EL (cell line): ENCODE measurements around the gene PLS1.
"Not testable (repeated sequence)": the region's sequence is repeated elsewhere in the genome, so short reads cannot be mapped to it uniquely, and the experiment has no call there.

ENCODE experiments used
- DNase-seq: peaks from one replicate; pipeline ENCODE4 v3.0.0-alpha.2; 2016

Gene PLS1

GRCh38 chr3:142709207-142709606 is 113.0 kb downstream of the PLS1 start:
- no peak for DNase-seq

GRCh38 chr3:142714882-142715281 is 118.7 kb downstream of the PLS1 start:
- DNase-seq, result not testable (repeated sequence)

- no peak for DNase-seq
These were observed 119.9 kb downstream of the PLS1 start for GRCh38 chr3:142716102-142716501.

GRCh38 chr3:142723665-142723967 is 127.4 kb downstream of the PLS1 start:
- no peak for DNase-seq

- DNase-seq, result peak; percentile 87
These were observed 127.9 kb downstream of the PLS1 start, which contains the start of gene TRPC1 for GRCh38 chr3:142723968-142724681. TRPC1 (plus strand) TSS chr3:142724034; CDS start chr3:142724560, 526 bp downstream.

- DNase-seq, result peak; percentile 61
These were observed 128.6 kb downstream of the PLS1 start for GRCh38 chr3:142724682-142725356.

- DNase-seq, result no peak
These were observed 129.2 kb downstream of the PLS1 start for GRCh38 chr3:142725357-142725739.

GRCh38 chr3:142726017-142726416 is 129.8 kb downstream of the PLS1 start:
- DNase-seq, result no peak

GRCh38 chr3:142732066-142732465 is 135.9 kb downstream of the PLS1 start:
- DNase-seq, result no peak

GRCh38 chr3:142734834-142735233 is 138.6 kb downstream of the PLS1 start:
- no peak for DNase-seq

- DNase-seq, result no peak
These were observed 139.3 kb downstream of the PLS1 start for GRCh38 chr3:142735462-142735861.

- DNase-seq, result no peak
These were observed 142.2 kb downstream of the PLS1 start for GRCh38 chr3:142738396-142738795.

- no peak for DNase-seq
These were observed 150.5 kb downstream of the PLS1 start for GRCh38 chr3:142746646-142747045.

GRCh38 chr3:142750531-142750930 is 154.3 kb downstream of the PLS1 start:
- DNase-seq, result not testable (repeated sequence)

GRCh38 chr3:142752605-142753004 is 156.4 kb downstream of the PLS1 start:
- DNase-seq, result not testable (repeated sequence)

- DNase-seq, result no peak
These were observed 158.3 kb downstream of the PLS1 start for GRCh38 chr3:142754494-142754893.
